ENCODE data around the gene PBLD.

- TF ChIP-seq CTCF (optimal IDR thresholded peaks at IDR 0.05 in 1 of 3, IDR thresholded peaks at IDR 0.05 in 1 of 3, conservative IDR thresholded peaks at IDR 0.05 in 1 of 3; ENCODE audit: extremely low read depth in 1 of 3, insufficient read depth in 2 of 3, low read length in 3 of 3) (no peak), EZH2 (IDR thresholded peaks at IDR 0.05; ENCODE audit: low read length) (no peak)
Observed at GRCh38 chr10:68367121-68367520, 34.4 kb upstream of the PBLD start.

All from keratinocyte (primary cell).